AG09319 (cell line): Measurements from ENCODE around the gene IRF2BP1.

Source experiments
- DNase-seq: peaks from one replicate; pipeline ENCODE4 v3.0.0-alpha.2; 2010; ENCODE audit warnings: low read depth; ENCODE audit errors: extremely low read depth
- TF ChIP-seq, protein P1 (sequence below): IDR thresholded peaks from 2 replicates; pipeline ENCODE4 v1.5.1; 2011; ENCODE audit warnings: low read depth, mild to moderate bottlenecking, inconsistent platforms, low read length, moderate library complexity

IRF2BP1 gene

DNA sequence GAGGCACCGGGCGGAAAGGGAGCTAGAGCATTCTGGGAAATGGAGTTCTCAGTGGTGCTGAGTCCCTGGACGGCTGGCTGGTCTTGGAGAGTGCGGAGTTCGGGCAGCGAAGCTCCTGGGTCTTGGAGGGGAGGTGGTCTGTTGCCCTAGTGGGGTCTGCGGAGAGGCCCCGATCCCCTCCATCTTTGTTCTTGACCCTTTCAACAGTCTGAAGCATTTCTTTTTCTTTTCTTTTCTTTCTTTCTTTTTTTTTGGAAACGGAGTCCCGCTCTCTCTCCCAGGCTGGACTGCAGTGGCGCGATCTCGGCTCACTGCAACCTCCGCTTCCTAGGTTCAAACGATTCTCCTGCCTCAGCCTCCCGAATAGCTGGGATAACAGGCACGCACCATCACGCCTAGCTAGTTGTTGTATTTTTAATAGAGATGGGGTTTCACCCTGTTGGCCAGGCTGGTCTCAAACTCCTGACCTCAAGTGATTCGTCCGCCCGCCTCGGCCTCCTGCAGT lies 22.6 kb downstream of the IRF2BP1 start:
- TF ChIP-seq, protein P1, sequence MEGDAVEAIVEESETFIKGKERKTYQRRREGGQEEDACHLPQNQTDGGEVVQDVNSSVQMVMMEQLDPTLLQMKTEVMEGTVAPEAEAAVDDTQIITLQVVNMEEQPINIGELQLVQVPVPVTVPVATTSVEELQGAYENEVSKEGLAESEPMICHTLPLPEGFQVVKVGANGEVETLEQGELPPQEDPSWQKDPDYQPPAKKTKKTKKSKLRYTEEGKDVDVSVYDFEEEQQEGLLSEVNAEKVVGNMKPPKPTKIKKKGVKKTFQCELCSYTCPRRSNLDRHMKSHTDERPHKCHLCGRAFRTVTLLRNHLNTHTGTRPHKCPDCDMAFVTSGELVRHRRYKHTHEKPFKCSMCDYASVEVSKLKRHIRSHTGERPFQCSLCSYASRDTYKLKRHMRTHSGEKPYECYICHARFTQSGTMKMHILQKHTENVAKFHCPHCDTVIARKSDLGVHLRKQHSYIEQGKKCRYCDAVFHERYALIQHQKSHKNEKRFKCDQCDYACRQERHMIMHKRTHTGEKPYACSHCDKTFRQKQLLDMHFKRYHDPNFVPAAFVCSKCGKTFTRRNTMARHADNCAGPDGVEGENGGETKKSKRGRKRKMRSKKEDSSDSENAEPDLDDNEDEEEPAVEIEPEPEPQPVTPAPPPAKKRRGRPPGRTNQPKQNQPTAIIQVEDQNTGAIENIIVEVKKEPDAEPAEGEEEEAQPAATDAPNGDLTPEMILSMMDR, result no peak
- no peak for DNase-seq

DNA sequence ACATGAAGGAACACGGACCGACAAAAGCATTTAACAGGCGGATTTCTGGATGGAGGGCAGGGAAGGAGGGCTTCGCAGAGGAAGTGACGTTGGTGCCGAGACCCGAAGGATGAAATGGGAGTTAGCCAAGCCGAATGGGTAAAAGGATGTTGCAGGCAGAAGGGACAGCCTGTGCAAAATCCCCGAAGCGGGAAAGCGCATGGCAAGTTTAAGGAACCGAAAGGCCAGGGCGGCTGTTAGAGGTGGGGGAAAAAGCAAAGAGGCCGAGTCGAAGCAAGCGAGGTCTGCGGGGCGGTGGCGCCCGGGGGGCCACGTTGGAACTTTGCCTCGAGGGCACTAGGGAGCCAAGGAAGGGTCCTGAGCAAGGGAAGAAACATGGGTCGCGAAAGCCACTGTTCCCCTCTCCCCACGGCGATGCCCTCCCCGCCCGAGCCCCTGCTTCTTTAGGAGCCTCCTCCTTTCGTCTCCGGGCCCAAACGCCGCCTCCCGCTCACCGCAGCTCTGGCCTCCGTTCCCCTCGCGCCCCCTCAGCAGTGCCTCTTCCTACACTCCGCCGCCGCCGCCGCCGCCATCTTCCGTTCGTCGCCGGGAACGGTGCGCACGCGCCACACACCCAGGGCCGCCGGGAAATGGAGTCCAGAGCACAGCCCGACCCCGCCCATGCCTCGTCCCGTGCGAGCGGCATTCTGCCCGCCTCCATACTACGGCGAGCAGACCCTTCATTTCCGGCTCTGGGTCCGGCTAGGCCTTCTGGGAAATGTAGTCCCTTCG lies 23.2 kb downstream of the IRF2BP1 start, which contains the start of gene SYMPK:
Gene SYMPK, minus strand, starts transcription at position 584 of the 771 bp plus-strand sequence. CDS start 8,652 bp downstream, outside the sequence.
- DNase-seq, result peak; percentile 93
- TF ChIP-seq, protein P1, result no peak

- DNase-seq, result no peak
- TF ChIP-seq, protein P1, result no peak
Measured at GRCh38 chr19:45862271-45862563, 23.7 kb downstream of the IRF2BP1 start.

DNA sequence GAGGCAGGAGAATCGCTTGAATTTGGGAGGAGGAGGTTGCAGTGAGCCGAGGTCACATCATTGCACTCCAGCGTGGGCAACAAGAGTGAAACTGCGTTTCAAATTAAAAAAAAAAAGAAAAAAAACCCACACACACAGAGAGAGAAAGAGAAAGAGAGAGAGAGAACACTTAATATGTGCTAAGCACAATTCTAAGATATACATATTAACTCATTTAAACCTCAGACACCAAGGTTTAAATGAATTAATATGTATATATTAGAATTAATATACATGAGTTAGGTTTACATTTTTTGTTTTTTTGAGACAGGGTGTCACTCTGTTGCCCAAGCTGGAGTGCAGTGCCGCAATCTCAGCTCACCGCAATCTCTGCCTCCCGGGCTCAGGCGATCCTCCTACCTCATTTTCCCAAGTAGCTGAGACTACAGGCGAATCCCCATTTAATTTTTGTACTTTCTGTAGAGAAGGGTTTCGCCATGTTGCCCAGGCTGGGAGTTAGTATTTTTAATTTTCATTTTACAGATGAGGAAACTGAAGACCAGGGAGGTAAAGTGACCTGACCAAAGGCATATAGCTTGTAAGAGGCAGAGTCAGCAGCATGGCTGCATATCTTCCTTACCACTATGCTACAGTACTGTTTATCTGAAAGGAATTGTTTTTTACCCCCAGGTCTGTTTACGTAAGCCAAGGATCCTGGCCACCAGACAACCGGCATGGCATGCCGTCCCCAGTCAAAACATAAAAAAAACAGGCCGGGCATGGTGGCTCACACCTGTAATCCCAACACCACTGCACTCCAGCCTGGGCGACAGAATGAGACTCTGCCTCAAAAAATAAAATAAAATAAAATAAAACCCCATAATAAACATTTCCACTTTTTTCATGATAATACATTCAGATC lies 25.3 kb downstream of the IRF2BP1 start:
- TF ChIP-seq, protein P1, result no peak
- no peak for DNase-seq

DNA sequence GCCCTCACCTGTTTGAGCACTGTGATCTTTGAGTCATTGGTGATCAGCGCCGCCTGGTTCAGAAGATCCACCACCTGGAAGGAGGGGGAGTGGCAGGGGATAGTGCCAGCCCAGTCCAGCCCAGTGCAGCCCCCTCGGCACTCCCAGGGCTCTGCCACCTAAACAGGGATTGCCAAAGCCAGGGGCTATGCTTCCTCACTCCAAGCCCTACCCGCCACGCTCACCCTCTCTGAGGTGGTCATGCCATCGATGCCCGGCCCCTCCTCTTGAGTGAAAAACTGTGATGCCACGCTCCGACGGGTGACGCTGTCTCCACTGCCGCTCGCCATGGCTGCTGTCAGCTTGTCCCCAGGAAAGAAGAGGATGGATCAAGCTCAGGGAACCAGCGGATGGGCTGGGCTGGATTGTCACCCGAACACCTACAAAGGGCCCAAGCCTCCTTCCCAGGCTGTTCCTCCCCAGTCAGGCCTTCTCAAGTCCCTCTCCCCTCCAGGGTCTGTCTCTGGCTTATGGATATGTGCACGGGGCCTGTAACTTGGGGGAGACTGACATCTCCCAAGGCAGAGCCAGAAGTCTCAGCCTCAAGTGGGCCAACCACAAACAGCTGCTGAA lies 31.7 kb downstream of the IRF2BP1 start:
- TF ChIP-seq, protein P1, result no peak
- DNase-seq, result no peak

- TF ChIP-seq, protein P1, result no peak
- DNase-seq, result no peak
Measured at GRCh38 chr19:45852983-45853382, 33.0 kb downstream of the IRF2BP1 start.
